HG02840 (cell line): Measurements from ENCODE around the gene SDK2.

ENCODE experiments used
- ATAC-seq: cut with Tn5 transposase; IDR thresholded peaks from one replicate; pipeline ENCODE4 v1.9.1; 2021; ENCODE audit warnings: mild to moderate bottlenecking, moderate library complexity, moderate number of reproducible peaks; ENCODE audit not compliant: unreplicated experiment, low FRiP score

The SDK2 gene

GRCh38 chr17:73634629-73635028 lies 9.6 kb downstream of the SDK2 start:
- no peak for ATAC-seq

- no peak for ATAC-seq
Observed at GRCh38 chr17:73633736-73634135, 10.5 kb downstream of the SDK2 start.

- ATAC-seq = no peak
Observed at GRCh38 chr17:73632513-73632912, 11.7 kb downstream of the SDK2 start.

GRCh38 chr17:73630965-73631595 lies 13.2 kb downstream of the SDK2 start:
- ATAC-seq = no peak

- ATAC-seq = no peak
Observed at GRCh38 chr17:73630531-73630930, 13.7 kb downstream of the SDK2 start.

GRCh38 chr17:73628642-73629552 lies 15.3 kb downstream of the SDK2 start:
- ATAC-seq = no peak

- no peak for ATAC-seq
Observed at GRCh38 chr17:73625991-73626673, 18.1 kb downstream of the SDK2 start.

GRCh38 chr17:73625006-73625405 lies 19.2 kb downstream of the SDK2 start:
- no peak for ATAC-seq

GRCh38 chr17:73624496-73624988 lies 19.7 kb downstream of the SDK2 start:
- no peak for ATAC-seq

GRCh38 chr17:73623818-73624217 lies 20.4 kb downstream of the SDK2 start:
- no peak for ATAC-seq

- no peak for ATAC-seq
Observed at GRCh38 chr17:73623247-73623646, 21.0 kb downstream of the SDK2 start.

- ATAC-seq = no peak
Observed at GRCh38 chr17:73622381-73622780, 21.9 kb downstream of the SDK2 start.

- no peak for ATAC-seq
Observed at GRCh38 chr17:73621685-73622084, 22.6 kb downstream of the SDK2 start.

- ATAC-seq = no peak
Observed at GRCh38 chr17:73620414-73620813, 23.8 kb downstream of the SDK2 start.

- no peak for ATAC-seq
Observed at GRCh38 chr17:73617501-73617900, 26.7 kb downstream of the SDK2 start.

GRCh38 chr17:73616873-73617404 lies 27.3 kb downstream of the SDK2 start:
- no peak for ATAC-seq

- ATAC-seq = no peak
Observed at GRCh38 chr17:73616120-73616872, 27.9 kb downstream of the SDK2 start.

- no peak for ATAC-seq
Observed at GRCh38 chr17:73614256-73614655, 30.0 kb downstream of the SDK2 start.

- no peak for ATAC-seq
Observed at GRCh38 chr17:73613271-73614233, 30.7 kb downstream of the SDK2 start.
